Neural cell (in vitro differentiated cells): ENCODE data around the gene KRT35. TPM values are rescaled to one million over a fixed set of nuclear protein-coding genes. Genes with fewer than 3 reads are reported as not detected.

Experiments
- H2AFZ ChIP-seq: fragments of 200-600, 300-800 bp; sonication (generic), shearing (Covaris generic); 2 replicates; pipeline ENCODE4 v1.6.0; 2014; ENCODE audit warnings: low read depth, mild to moderate bottlenecking, antibody characterized with exemption, low read length, moderate library complexity
- H3F3A ChIP-seq: fragments of 200-600 bp; shearing (Covaris generic); 2 replicates; pipeline ENCODE4 v1.6.1; 2016; ENCODE audit warnings: mild to moderate bottlenecking, moderate library complexity, mixed read lengths, antibody characterized with exemption, low read length; ENCODE audit not compliant: insufficient read depth, poor library complexity, severe bottlenecking
- H3K27ac ChIP-seq: fragments of 200-600, 300-800 bp; sonication (generic), shearing (Covaris generic); 2 replicates; pipeline ENCODE4 v1.5.1; 2014; ENCODE audit warnings: mild to moderate bottlenecking, low read length, moderate library complexity
- H3K27me3 ChIP-seq: fragments of 300-800, 200-600 bp; sonication (generic), shearing (Covaris generic); 2 replicates; pipeline ENCODE4 v1.6.0; 2014; ENCODE audit warnings: mild to moderate bottlenecking, low read depth, low read length, moderate library complexity; ENCODE audit not compliant: insufficient read depth
- H3K36me3 ChIP-seq: fragments of 300-800, 200-600 bp; sonication (generic), shearing (Covaris generic); 2 replicates; pipeline ENCODE4 v1.5.1; 2014; ENCODE audit warnings: mild to moderate bottlenecking, antibody characterized with exemption, low read length, moderate library complexity; ENCODE audit not compliant: insufficient read depth
- H3K4me2 ChIP-seq: fragments of 300-800, 200-600 bp; sonication (generic), shearing (Covaris generic); 2 replicates; pipeline ENCODE4 v1.6.0; 2014; ENCODE audit warnings: mild to moderate bottlenecking, low read length
- H3K4me3 ChIP-seq: fragments of 300-800, 200-600 bp; sonication (generic), shearing (Covaris generic); 2 replicates; pipeline ENCODE4 v1.5.1; 2014; ENCODE audit warnings: mild to moderate bottlenecking, low read length, moderate library complexity
- H3K79me2 ChIP-seq: fragments of 200-600 bp; shearing (Covaris generic); replicated peaks from 2 replicates; pipeline ENCODE4 v1.6.0; 2014; ENCODE audit warnings: mild to moderate bottlenecking, low read length, moderate library complexity; ENCODE audit not compliant: insufficient read depth
- H3K9ac ChIP-seq: fragments of 300-800, 200-600 bp; sonication (generic), shearing (Covaris generic); 2 replicates; pipeline ENCODE4 v1.6.1; 2016; ENCODE audit warnings: mild to moderate bottlenecking, low read length, mixed read lengths
- H3K9me2 ChIP-seq: fragments of 200-600 bp; shearing (Covaris generic); 2 replicates; pipeline ENCODE4 v1.6.1; 2016; ENCODE audit warnings: mild to moderate bottlenecking, low read length, mixed read lengths; ENCODE audit not compliant: insufficient read depth
- H3K9me3 ChIP-seq: fragments of 200-600, 300-800 bp; sonication (generic), shearing (Covaris generic); 2 replicates; pipeline ENCODE4 v1.6.1; 2016; ENCODE audit warnings: mild to moderate bottlenecking, mixed run types, low read length, moderate library complexity, mixed read lengths
- H4K20me1 ChIP-seq: fragments of 200-600 bp; shearing (Covaris generic); 2 replicates; pipeline ENCODE4 v1.6.1; 2016; ENCODE audit warnings: mild to moderate bottlenecking, mixed run types; ENCODE audit not compliant: insufficient read depth
- EP300 ChIP-seq: fragments of 450-650 bp; conservative IDR thresholded peaks from 2 replicates; pipeline ENCODE4 v1.6.1; 2014; ENCODE audit warnings: antibody characterized with exemption, mild to moderate bottlenecking, moderate library complexity; ENCODE audit not compliant: poor library complexity, severe bottlenecking
- EZH2 ChIP-seq: fragments of 200-600, 300-800 bp; shearing (Covaris generic), sonication (generic); IDR thresholded peaks from 2 replicates; pipeline ENCODE4 v1.6.1; 2014; ENCODE audit warnings: antibody characterized with exemption, low read length, borderline replicate concordance, mild to moderate bottlenecking; ENCODE audit not compliant: insufficient read depth, poor library complexity, severe bottlenecking
- MXI1 ChIP-seq: fragments of 450-650 bp; conservative IDR thresholded peaks from 2 replicates; pipeline ENCODE4 v1.6.1; 2014; ENCODE audit warnings: antibody characterized with exemption, mild to moderate bottlenecking; ENCODE audit not compliant: poor library complexity, severe bottlenecking
- POLR2AphosphoS5 ChIP-seq: IDR thresholded peaks from 2 replicates; pipeline ENCODE4 v1.6.1; 2012
- RAD21 ChIP-seq: fragments of 450-650 bp; conservative IDR thresholded peaks from 2 replicates; pipeline ENCODE4 v1.6.1; 2014; ENCODE audit warnings: antibody characterized with exemption, mild to moderate bottlenecking, moderate library complexity
- REST ChIP-seq: IDR thresholded peaks from 2 replicates; pipeline ENCODE4 v1.6.1; 2012; ENCODE audit warnings: borderline replicate concordance
- SMC3 ChIP-seq: fragments of 450-650 bp; conservative IDR thresholded peaks from 2 replicates; pipeline ENCODE4 v1.6.1; 2014; ENCODE audit warnings: antibody characterized with exemption, mild to moderate bottlenecking, moderate library complexity; ENCODE audit not compliant: poor library complexity
- TAF1 ChIP-seq: IDR thresholded peaks from 2 replicates; pipeline ENCODE4 v1.6.1; 2012; ENCODE audit warnings: low read depth
- polyA plus RNA-seq: library from polyadenylated mRNA; depleted of rRNA; stranded (reverse); fragments of >200 nt; gene quantifications from 2 replicates; pipeline ENCODE4 v1.2.3, GENCODE V29; 2014
- TF ChIP-seq, protein P1 (sequence below): fragments of 450-650 bp; IDR thresholded peaks from 2 replicates; pipeline ENCODE4 v1.5.1; 2014; ENCODE audit warnings: antibody characterized with exemption, mild to moderate bottlenecking, moderate library complexity; ENCODE audit not compliant: poor library complexity, severe bottlenecking

The KRT35 gene
- polyA plus RNA-seq, 1 donor from 2014 or later, result not detected

DNA sequence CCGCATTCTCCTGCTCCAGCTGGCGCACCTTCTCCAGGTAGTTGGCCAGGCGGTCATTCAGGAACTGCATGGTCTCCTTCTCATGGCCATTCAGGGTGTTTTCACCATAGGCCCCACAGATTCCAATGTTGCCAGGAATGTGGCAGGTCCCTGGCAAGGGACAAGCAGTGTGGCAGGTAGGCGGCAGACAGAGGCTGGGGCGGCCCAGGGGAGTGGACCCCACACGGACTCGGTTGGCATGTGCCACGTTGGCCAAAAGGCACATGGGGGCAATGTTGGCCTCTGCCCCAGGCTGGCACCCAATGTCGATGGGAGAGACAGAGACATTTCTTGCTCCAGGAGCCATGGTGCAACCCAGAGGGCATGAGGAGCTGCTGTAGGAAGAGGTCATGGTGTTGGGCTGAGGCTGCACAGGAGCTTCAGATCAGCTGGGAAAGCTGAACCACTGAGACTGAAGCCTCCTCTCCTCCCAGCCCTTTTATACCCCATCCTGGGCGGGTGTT lies 40.4 kb downstream of the KRT35 start, which contains the start of gene KRT38:
Gene KRT38, minus strand, starts transcription at position 453 of the 503 bp plus-strand sequence. Its CDS starts 62 bp downstream, at position 391.
- Histone ChIP-seq H3K36me3 (no peaks in the 10 kb centered on the region), H2AFZ (no peak within 1 kb of the TSS), H3K4me2 (no peak within 1 kb of the TSS), H3K4me3 (no peak within 1 kb of the TSS), H3K27me3 (no peaks in the 10 kb centered on the region), H3K79me2 (no peaks in the 10 kb centered on the region), H3K27ac (no peak within 1 kb of the TSS), H3K9me3 (no peaks in the 10 kb centered on the region), H3F3A (no peaks in the 10 kb centered on the region), H3K9ac (no peak within 1 kb of the TSS), H4K20me1 (no peaks in the 10 kb centered on the region), H3K9me2 (no peaks in the 10 kb centered on the region)
- TF ChIP-seq EP300, result no peak
- TF ChIP-seq, protein P1, sequence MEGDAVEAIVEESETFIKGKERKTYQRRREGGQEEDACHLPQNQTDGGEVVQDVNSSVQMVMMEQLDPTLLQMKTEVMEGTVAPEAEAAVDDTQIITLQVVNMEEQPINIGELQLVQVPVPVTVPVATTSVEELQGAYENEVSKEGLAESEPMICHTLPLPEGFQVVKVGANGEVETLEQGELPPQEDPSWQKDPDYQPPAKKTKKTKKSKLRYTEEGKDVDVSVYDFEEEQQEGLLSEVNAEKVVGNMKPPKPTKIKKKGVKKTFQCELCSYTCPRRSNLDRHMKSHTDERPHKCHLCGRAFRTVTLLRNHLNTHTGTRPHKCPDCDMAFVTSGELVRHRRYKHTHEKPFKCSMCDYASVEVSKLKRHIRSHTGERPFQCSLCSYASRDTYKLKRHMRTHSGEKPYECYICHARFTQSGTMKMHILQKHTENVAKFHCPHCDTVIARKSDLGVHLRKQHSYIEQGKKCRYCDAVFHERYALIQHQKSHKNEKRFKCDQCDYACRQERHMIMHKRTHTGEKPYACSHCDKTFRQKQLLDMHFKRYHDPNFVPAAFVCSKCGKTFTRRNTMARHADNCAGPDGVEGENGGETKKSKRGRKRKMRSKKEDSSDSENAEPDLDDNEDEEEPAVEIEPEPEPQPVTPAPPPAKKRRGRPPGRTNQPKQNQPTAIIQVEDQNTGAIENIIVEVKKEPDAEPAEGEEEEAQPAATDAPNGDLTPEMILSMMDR, result no peak

DNA sequence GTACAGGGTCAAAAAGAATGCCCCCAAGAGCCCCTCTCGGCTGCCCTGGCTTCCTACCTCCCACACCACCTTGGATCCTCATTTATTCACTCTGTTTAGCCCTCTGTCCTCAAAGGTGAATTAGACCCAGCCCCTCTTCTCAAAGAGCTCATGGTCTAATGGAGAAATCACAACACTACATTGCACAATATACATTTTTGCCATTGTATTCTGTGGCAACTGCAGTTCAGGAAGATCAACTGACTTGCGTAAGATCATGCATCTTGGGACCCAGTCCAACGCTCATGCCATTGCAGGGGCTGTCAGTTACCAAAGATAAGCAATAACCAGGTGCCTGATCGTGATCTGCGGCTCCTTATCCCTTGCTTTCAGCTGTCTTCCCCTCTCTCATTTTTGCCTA lies 41.6 kb downstream of the KRT35 start:
- Histone ChIP-seq H3K4me2 (no peak overlapping the region), H3K36me3 (no peaks in the 10 kb centered on the region), H3K79me2 (no peaks in the 10 kb centered on the region), H3K27ac (no peak overlapping the region), H3K4me3 (no peak overlapping the region), H2AFZ (no peak overlapping the region), H3F3A (no peaks in the 10 kb centered on the region), H3K9me2 (no peaks in the 10 kb centered on the region), H3K9me3 (no peaks in the 10 kb centered on the region), H3K27me3 (no peaks in the 10 kb centered on the region), H3K9ac (no peak overlapping the region), H4K20me1 (no peaks in the 10 kb centered on the region)
- TF ChIP-seq TAF1, result no peak

DNA sequence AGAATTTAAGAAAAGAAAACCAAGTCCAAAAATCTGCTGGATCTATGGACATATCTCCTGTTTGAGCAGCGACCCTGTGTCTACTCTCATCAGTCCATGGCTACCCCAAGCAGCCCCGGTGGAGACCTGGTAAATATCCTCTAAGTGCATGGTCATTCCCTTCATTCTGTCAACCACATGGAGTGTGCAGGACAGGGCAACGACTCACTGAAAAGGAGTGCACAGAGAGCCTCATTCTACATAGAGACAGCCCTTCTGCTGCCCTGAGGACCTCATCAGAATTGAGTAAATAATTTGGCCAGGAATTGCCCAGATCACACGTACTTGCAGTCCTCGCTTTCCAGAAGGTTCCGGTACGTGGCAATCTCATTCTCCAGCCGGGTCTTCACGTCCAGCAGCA lies 43.2 kb downstream of the KRT35 start:
- H3K27me3 ChIP-seq, result no peaks in the 10 kb centered on the region
- H3K4me2 ChIP-seq, result no peak overlapping the region
- H3F3A ChIP-seq, result no peaks in the 10 kb centered on the region
- H3K79me2 ChIP-seq, result no peaks in the 10 kb centered on the region
- no peaks in the 10 kb centered on the region for H3K9me2 ChIP-seq
- no peak overlapping the region for H2AFZ ChIP-seq
- H3K36me3 ChIP-seq, result no peaks in the 10 kb centered on the region
- H3K9me3 ChIP-seq, result no peaks in the 10 kb centered on the region
- H4K20me1 ChIP-seq, result no peaks in the 10 kb centered on the region
- TF ChIP-seq TAF1 (no peak), REST (no peak), RAD21 (no peak), SMC3 (no peak), MXI1 (no peak), POLR2AphosphoS5 (no peak), EZH2 (no peak), EP300 (no peak)
- TF ChIP-seq, protein P1, result no peak
- no peak overlapping the region for H3K9ac ChIP-seq
- no peak overlapping the region for H3K4me3 ChIP-seq
- H3K27ac ChIP-seq, result no peak overlapping the region
